GM19239 (cell line): ENCODE measurements around the gene HMBS.
A peak's percentile ranks its signal among the peaks of the same experiment; 100 is the strongest.

Experiments
- DNase-seq: peaks from one replicate; pipeline ENCODE4 v3.0.0; 2011; ENCODE audit warnings: low spot score; ENCODE audit not compliant: insufficient read length
- FAIRE-seq: peaks from 2 replicates; lab custom pipeline; 2011; peaks lifted over from hg19 to GRCh38; lab: Jason Lieb, UNC

Gene HMBS

GRCh38 chr11:119065369-119065768, 19.3 kb upstream of the HMBS start:
- FAIRE-seq (peak; percentile 88), DNase-seq (no peak)

GRCh38 chr11:119067371-119068222, 17.1 kb upstream of the HMBS start, which contains the start of gene VPS11:
VPS11 (plus strand) TSS chr11:119067818; CDS start chr11:119067824, 6 bp downstream.
- FAIRE-seq = peak; percentile 98
- peak; percentile 99 for DNase-seq

GRCh38 chr11:119077839-119078238, 6.8 kb upstream of the HMBS start:
- FAIRE-seq (no peak), DNase-seq (no peak)

DNA sequence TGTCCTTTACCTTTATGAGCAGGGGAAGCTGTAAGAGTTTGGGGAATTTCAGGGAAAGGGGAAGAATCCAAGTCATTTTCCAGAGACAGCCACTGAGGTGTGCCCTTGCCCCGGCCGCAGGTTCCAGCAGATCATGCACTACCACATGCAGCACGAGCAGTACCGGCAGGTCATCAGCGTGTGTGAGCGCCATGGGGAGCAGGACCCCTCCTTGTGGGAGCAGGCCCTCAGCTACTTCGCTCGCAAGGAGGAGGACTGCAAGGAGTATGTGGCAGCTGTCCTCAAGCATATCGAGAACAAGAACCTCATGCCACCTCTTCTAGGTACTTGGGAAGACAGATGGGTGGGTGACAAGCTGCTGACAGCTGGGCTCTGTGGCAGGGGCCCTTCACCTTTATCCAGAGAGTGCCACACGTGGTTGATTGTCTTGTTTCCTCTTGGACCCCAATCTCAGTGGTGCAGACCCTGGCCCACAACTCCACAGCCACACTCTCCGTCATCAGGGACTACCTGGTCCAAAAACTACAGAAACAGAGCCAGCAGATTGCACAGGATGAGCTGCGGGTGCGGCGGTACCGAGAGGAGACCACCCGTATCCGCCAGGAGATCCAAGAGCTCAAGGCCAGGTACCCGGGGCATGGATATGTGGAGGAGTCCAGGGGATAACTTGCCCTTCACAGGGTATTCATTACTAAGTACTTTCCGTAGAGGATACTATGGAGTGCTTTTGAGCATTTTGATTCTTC, 5.8 kb upstream of the HMBS start:
- FAIRE-seq (no peak), DNase-seq (no peak)

DNA sequence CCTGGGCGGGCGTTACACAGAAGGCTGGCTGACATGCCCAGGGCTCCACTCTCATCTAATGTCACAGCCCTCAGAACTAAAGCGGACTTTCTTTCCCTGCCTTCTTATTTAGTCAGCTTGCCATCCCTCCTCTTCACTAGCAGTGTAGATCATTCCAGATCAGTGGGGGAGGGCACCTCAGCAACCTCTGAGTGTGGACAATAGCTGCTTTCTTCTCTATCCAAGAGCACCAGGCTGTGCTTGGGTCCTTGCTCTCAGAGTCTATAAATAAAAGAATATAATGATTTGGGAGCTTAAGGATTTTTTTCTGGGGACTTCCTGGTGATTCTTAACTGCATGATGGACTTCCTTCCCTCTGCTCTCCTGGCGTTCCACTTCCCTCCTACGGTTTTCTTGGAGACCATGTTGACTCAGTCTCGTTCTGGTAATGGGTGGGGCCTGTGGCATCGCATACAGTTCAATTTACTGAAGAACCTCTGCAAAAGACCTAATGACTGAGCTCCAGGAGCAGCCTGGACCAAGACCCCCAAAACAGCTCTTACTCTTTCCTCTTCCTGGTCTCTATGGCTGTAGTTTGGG, 2.9 kb upstream of the HMBS start:
- FAIRE-seq = no peak
- DNase-seq = no peak

GRCh38 chr11:119085437-119085847, 761 bp downstream of the HMBS start:
- no peak for FAIRE-seq
- no peak for DNase-seq

GRCh38 chr11:119087123-119087522, 2.4 kb downstream of the HMBS start:
- DNase-seq = no peak
- no peak for FAIRE-seq

- no peak for FAIRE-seq
- no peak for DNase-seq
Measured at GRCh38 chr11:119087747-119088241, 3.1 kb downstream of the HMBS start.

GRCh38 chr11:119088406-119088805, 3.7 kb downstream of the HMBS start:
- FAIRE-seq (no peak), DNase-seq (no peak)

DNA sequence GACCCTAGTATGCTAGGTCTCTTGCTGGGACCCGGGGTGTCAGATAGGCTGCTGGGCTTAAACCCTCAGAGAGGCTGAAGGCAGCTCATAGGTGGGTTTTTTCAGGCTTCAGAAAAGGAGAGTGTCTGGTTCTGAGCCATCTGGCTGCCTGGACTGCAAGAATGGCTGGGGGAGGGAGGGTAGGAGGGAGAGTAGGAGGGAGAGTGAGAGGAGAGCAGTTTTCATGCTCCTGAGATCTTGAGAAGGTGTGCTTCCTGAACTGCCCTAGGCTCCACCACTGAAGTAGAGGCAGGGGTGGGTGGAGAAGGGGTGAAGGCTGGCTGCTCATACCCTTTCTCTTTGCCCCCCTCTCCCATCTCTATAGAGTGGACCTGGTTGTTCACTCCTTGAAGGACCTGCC, 4.6 kb downstream of the HMBS start:
- no peak for DNase-seq
- FAIRE-seq = no peak

DNA sequence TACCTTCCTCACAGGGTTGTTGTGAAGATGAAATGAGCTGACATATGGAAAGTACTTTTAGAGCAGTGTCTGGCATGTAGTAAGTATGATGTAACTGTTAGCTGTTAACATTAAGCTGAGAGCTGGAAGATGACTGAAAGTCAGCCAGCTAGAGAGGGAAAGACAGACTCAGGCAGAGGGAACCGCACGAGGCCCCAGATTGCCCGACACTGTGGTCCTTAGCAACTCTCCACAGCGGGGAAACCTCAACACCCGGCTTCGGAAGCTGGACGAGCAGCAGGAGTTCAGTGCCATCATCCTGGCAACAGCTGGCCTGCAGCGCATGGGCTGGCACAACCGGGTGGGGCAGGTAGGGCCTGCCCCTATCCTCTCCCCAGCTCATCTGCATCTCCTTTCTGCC, 6.5 kb downstream of the HMBS start:
- no peak for FAIRE-seq

GRCh38 chr11:119091966-119092879, 7.5 kb downstream of the HMBS start:
- FAIRE-seq = no peak
- DNase-seq = no peak

More for the DNA sequence above, 6.5 kb downstream of the HMBS start:
- no peak for DNase-seq

- DNase-seq (no peak), FAIRE-seq (no peak)
Measured at GRCh38 chr11:119092880-119093842, 8.5 kb downstream of the HMBS start.

DNA sequence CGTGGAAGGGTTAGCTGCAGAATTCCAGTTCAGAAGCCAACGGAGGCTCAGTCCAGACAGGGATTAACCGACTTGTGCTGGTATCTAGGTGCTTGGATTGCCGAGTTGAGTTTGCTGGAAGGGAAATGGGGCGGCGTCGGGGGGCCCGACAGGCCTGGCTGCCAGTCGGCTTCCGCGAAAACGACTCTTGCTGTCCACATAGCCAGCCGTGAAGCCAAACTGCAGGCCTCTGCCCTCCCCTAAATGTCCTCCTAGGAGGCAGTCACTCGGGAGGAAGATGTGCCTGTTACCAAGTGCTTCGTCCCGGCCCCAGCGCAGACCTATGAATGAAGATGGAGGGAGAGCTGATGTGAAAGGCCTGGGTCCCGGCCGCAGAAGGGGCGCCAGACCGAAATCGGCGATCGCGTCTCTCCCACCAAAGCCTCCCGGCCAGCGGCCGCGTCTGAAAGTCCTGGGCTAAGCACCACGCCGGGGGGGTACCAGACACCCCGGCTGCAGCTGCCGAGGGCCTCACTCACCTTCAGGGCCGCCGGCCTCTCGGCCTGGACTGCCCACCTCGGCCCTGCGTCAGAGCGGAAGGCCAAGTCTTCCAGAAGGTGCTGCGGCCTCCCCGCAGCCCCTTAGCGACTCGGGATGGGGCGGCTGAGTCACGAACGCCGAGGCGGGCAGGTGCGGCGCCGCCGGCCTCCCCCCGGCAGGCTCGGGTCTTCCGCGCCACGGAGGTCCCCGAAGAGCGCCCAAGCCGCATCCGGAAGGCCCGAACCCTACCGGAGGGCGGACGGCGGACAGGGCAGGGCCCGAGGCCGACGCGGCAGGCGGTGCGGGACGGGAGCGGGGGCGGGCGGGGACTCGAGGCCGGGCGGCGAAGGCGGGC, 9.5 kb downstream of the HMBS start:
- DNase-seq = no peak
- no peak for FAIRE-seq

- no peak for DNase-seq
- FAIRE-seq = no peak
Measured at GRCh38 chr11:119094816-119095065, 10.1 kb downstream of the HMBS start.

GRCh38 chr11:119095066-119095880, 10.6 kb downstream of the HMBS start:
- FAIRE-seq = peak; percentile 97
- DNase-seq = peak; percentile 90

- DNase-seq (no peak), FAIRE-seq (no peak)
Measured at GRCh38 chr11:119099711-119100110, 15.0 kb downstream of the HMBS start.
